ENCODE measurements around the gene STK11.
A peak's percentile ranks its signal among the peaks of the same experiment; 100 is the strongest.

The STK11 gene

DNA sequence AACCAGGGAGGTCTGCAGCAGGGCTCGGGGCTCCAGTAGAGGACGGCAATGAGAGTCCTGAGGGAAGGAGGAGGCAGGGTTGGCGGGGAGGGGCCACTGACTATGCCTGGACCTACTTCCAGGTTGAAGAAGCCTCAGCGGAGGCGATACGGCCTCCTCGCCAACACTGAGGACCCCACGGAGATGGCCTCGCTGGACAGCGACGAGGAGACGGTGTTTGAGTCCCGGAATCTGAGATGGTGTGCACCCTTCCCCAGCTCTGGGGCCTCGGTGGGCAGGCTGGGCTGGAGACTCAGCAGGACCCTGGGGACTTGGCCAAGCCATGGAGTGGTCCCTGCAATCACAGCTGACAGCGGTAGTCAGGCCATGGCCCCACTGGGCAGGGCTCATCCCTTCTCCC lies 71.5 kb downstream of the STK11 start:
- TF ChIP-seq EGR1 (IDR thresholded peaks at IDR 0.05), result no peak
- TF ChIP-seq, protein P1, sequence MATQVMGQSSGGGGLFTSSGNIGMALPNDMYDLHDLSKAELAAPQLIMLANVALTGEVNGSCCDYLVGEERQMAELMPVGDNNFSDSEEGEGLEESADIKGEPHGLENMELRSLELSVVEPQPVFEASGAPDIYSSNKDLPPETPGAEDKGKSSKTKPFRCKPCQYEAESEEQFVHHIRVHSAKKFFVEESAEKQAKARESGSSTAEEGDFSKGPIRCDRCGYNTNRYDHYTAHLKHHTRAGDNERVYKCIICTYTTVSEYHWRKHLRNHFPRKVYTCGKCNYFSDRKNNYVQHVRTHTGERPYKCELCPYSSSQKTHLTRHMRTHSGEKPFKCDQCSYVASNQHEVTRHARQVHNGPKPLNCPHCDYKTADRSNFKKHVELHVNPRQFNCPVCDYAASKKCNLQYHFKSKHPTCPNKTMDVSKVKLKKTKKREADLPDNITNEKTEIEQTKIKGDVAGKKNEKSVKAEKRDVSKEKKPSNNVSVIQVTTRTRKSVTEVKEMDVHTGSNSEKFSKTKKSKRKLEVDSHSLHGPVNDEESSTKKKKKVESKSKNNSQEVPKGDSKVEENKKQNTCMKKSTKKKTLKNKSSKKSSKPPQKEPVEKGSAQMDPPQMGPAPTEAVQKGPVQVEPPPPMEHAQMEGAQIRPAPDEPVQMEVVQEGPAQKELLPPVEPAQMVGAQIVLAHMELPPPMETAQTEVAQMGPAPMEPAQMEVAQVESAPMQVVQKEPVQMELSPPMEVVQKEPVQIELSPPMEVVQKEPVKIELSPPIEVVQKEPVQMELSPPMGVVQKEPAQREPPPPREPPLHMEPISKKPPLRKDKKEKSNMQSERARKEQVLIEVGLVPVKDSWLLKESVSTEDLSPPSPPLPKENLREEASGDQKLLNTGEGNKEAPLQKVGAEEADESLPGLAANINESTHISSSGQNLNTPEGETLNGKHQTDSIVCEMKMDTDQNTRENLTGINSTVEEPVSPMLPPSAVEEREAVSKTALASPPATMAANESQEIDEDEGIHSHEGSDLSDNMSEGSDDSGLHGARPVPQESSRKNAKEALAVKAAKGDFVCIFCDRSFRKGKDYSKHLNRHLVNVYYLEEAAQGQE (IDR thresholded peaks at IDR 0.05; ENCODE audit: low read depth), result 0 out of 2 replicates have a peak, but pooled peaks have one; percentile 14

Data from Ishikawa (cell line).